ENCODE measurements around the gene ITSN1. TPM values are rescaled to one million over a fixed set of nuclear protein-coding genes. Genes with fewer than 3 reads are reported as not detected.

The ITSN1 gene
- total and polyA plus RNA-seq, 12 donors, result 20.0 to 60.5 (median 36.7) TPM

GRCh38 chr21:33871171-33871570 lies 228.9 kb downstream of the ITSN1 start:
- WGBS, 4 donors, result 88 to 96% (median 91%) methylated on average over 5 of the region's 5 CpGs
- Histone ChIP-seq H3K27ac (no peak overlapping the region), H3K9me3 (replicated peaks in 1 of 3) (no peaks in the 10 kb centered on the region), H3K4me1 (replicated peaks in 1 of 2) (no peaks in the 10 kb centered on the region), H3K27me3 (no peaks in the 10 kb centered on the region), H3K4me3 (no peak overlapping the region), H3K36me3 (replicated peaks in 1 of 2) (no peaks in the 10 kb centered on the region)
- DNase-seq, result no peak
- TF ChIP-seq POLR2A (IDR thresholded peaks at IDR 0.05), result no peak
- no peak for TF ChIP-seq CTCF (IDR thresholded peaks at IDR 0.05)
- intact Hi-C loops (cut with DNase I), result no loop called here

DNA sequence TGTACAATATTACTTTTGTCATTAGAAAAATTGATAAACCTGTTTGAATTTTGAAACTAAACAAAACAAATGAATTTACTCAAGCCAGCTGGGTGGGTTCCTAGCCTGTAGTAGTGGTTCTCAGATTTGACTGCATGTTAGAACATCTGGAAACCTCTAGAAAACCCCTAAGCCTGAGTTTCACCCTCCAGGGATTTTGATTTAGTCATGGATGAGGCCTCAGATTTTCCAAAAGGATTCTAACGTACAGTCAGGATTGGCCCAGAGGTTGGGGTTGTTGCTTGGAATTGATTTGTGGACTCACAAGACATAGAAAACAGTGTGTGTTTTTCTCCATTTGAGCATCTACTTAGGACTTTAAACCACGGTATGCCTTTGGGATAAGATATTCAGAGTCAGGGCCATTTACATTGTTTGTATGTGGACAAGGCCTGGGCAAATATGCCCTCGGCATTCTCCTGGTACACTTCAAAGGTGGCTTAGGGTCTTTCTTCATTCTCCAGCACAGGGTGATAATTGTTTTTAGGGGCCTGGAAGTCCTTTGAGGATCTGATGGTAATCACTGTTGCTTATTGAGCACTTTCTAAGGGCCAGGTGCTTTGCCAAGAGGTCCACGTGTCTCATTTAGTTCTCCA lies 230.7 kb downstream of the ITSN1 start:
- TF ChIP-seq POLR2A (IDR thresholded peaks at IDR 0.05) (no peak), CTCF (IDR thresholded peaks at IDR 0.05) (no peak)
- 87 to 93% (median 91%) methylated on average over 4 of the region's 4 CpGs for WGBS, 4 donors

DNA sequence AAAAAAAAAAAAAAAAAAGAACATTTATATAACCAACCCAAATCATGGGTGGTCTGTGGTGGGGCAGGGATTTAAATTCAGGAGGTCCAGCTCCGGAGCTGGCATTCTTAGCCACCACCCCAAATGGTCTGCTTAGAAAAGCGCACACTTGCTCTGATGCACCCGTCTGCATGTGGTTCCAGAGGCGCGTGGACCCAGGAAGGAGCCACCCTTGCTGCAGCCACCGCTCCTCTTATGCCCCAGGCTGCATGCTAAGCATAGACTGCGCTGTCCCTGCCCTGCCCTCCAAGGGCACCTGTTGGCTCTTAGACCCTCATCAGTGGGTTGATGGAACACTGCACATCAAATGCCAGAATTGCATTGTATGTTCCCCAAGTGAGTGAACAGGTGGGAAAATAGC lies 231.9 kb downstream of the ITSN1 start:
- intact Hi-C loops (cut with DNase I), result no loop called here
- Histone ChIP-seq H3K9me3 (replicated peaks in 1 of 3) (no peaks in the 10 kb centered on the region), H3K36me3 (replicated peaks in 1 of 2) (no peaks in the 10 kb centered on the region), H3K27me3 (no peaks in the 10 kb centered on the region), H3K4me1 (replicated peaks in 1 of 2) (no peaks in the 10 kb centered on the region), H3K4me3 (no peak overlapping the region), H3K27ac (no peak overlapping the region)
- WGBS, 4 donors, result 92 to 100% (median 98%) methylated on average over 6 to 7 of the region's 7 CpGs
- TF ChIP-seq CTCF (IDR thresholded peaks at IDR 0.05), result no peak
- DNase-seq, result no peak

More for the DNA sequence above, 230.7 kb downstream of the ITSN1 start:
- no peak overlapping the region for H3K4me3 ChIP-seq
- H3K4me1 ChIP-seq (replicated peaks in 1 of 2), result no peaks in the 10 kb centered on the region
- H3K9me3 ChIP-seq (replicated peaks in 1 of 3), result no peaks in the 10 kb centered on the region
- no peaks in the 10 kb centered on the region for H3K36me3 ChIP-seq (replicated peaks in 1 of 2)
- intact Hi-C loops (cut with DNase I), result no loop called here
- H3K27ac ChIP-seq, result no peak overlapping the region
- no peak for DNase-seq
- no peaks in the 10 kb centered on the region for H3K27me3 ChIP-seq

DNA sequence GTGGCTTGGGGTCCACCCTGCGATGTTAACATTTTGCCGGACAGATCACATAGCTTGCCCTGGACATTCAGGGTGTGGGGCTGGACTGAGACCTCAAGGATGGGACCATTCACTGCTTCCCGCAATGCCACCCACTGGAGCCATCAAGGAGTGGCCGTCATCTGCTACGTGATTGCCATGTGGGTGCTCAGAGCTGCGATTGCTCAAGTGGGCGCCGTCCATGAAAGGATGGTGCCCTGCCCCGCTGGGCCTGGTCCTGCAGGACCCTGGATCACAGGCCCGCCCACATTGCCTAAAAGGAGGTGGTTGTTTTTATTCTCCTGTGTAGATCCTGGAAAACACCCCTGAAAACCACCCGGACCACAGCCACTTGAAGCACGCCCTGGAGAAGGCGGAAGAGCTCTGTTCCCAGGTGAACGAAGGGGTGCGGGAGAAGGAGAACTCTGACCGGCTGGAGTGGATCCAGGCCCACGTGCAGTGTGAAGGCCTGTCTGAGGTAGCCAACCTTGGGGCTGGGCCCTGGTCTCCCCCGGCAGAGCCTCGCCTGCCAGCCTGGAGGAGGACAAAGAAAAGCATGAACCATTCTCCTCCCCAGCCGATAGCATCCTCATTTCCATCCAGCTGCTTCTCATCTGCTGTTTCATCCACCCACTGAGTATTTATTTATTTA lies 232.9 kb downstream of the ITSN1 start:
- Histone ChIP-seq H3K9me3 (replicated peaks in 1 of 3) (no peaks in the 10 kb centered on the region), H3K36me3 (replicated peaks in 1 of 2) (no peaks in the 10 kb centered on the region), H3K4me1 (replicated peaks in 1 of 2) (no peaks in the 10 kb centered on the region), H3K27me3 (no peaks in the 10 kb centered on the region), H3K27ac (no peak overlapping the region), H3K4me3 (no peak overlapping the region)
- intact Hi-C loops (cut with DNase I), result no loop called here
- TF ChIP-seq POLR2A (IDR thresholded peaks at IDR 0.05), result no peak
- 89 to 92% (median 90%) methylated on average over 17 to 20 of the region's 20 CpGs for WGBS, 4 donors
- no peak for DNase-seq

- TF ChIP-seq POLR2A (IDR thresholded peaks at IDR 0.05) (no peak), CTCF (IDR thresholded peaks at IDR 0.05) (no peak)
- intact Hi-C loops (cut with DNase I), result no loop called here
These were observed 236.5 kb downstream of the ITSN1 start for GRCh38 chr21:33878824-33879223.

More at GRCh38 chr21:33878824-33879223, 236.5 kb downstream of the ITSN1 start:
- Histone ChIP-seq H3K4me1 (replicated peaks in 1 of 2) (no peaks in the 10 kb centered on the region), H3K27me3 (no peaks in the 10 kb centered on the region), H3K27ac (no peak overlapping the region), H3K9me3 (replicated peaks in 1 of 3) (no peaks in the 10 kb centered on the region), H3K4me3 (no peak overlapping the region), H3K36me3 (replicated peaks in 1 of 2) (no peaks in the 10 kb centered on the region)
- 83 to 97% (median 94%) methylated on average over 6 of the region's 6 CpGs for WGBS, 4 donors
- DNase-seq, result no peak
